HCT116 (cell line): ENCODE data around the gene FNDC3B. TPM values are rescaled to one million over a fixed set of nuclear protein-coding genes. Genes with fewer than 3 reads are reported as not detected.

ENCODE experiments used
- ATAC-seq: fragments of 200-7000 bp; cut with Tn5 transposase; 2 replicates; pipeline ENCODE4 v1.9.1; 2020; ENCODE audit warnings: mild to moderate bottlenecking, moderate library complexity
- BruUV-seq: library from RNA; stranded (reverse); fragments of 400-500 nt; replicated peaks from 2 replicates; lab custom pipeline; 2021; lab: Mats Ljungman, UMichigan
- CTCF ChIA-PET: fragments of 300-600 bp; sonication (Branson Sonifier 250); formaldehyde crosslinking; loops from one replicate; lab custom pipeline; 2021; ENCODE audit warnings: antibody characterized with exemption; lab: Charles Lee
- POLR2A ChIA-PET: fragments of 300-600, 350-600 bp; sonication (Branson Sonifier 250); formaldehyde crosslinking; loops from one replicate; lab custom pipeline; 2021; ENCODE audit warnings: antibody characterized with exemption; lab: Charles Lee
- RAD21 ChIA-PET, 2 experiments: fragments of 300-600 bp; sonication (Branson Sonifier 250); formaldehyde crosslinking; loops; one replicate each; lab custom pipeline; 2023; ENCODE audit warnings: low total read pairs in 2 of 2; ENCODE audit not compliant: uncharacterized antibody in 2 of 2, unreplicated experiment in 2 of 2, low non-redundant PET in 1 of 2; lab: Charles Lee
- DNase-seq: peaks from one replicate; pipeline ENCODE4 v3.0.0-alpha.2; 2010; ENCODE audit warnings: low read depth, low spot score
- H2AFZ ChIP-seq: fragments of 200-600 bp; shearing (Covaris generic), sonication (generic); 2 replicates; pipeline ENCODE4 v1.6.1; 2017; ENCODE audit warnings: low read depth, mixed run types, mixed read lengths, antibody characterized with exemption, low read length; ENCODE audit not compliant: poor library complexity, severe bottlenecking
- H3K27ac ChIP-seq: 2 replicates; pipeline ENCODE4 v1.5.1; 2012; ENCODE audit warnings: low read depth, low read length
- H3K27me3 ChIP-seq: fragments of 200-600 bp; sonication (generic); 2 replicates; pipeline ENCODE4 v1.6.1; 2016; ENCODE audit warnings: mixed run types, low read length, mixed read lengths; ENCODE audit not compliant: insufficient read depth
- H3K36me3 ChIP-seq, 2 experiments: fragments of 200-500 bp in 1 of 2; fragments of 200-600 bp in 1 of 2; sonication (Bioruptor generic) in 1 of 2; sonication (generic) in 1 of 2; 2 replicates each; pipeline versions ENCODE4 v1.5.1 to v1.6.1; 2014 to 2016; ENCODE audit warnings: low read length in 2 of 2, inconsistent platforms in 1 of 2, mixed read lengths in 1 of 2, mixed run types in 1 of 2; ENCODE audit not compliant: insufficient read depth in 2 of 2, control insufficient read depth in 1 of 2
- H3K4me1 ChIP-seq, 2 experiments: fragments of 200-600 bp in 1 of 2; sonication (generic) in 1 of 2; 2 replicates each; pipeline versions ENCODE4 v1.5.1 to v1.6.1; 2012 to 2017; ENCODE audit warnings: low read length in 2 of 2, inconsistent platforms in 1 of 2, mild to moderate bottlenecking in 1 of 2, mixed read lengths in 1 of 2, mixed run types in 1 of 2, moderate library complexity in 1 of 2; ENCODE audit not compliant: insufficient read depth in 2 of 2, control insufficient read depth in 1 of 2
- H3K4me2 ChIP-seq: fragments of 200-600 bp; sonication (generic); 2 replicates; pipeline ENCODE4 v1.6.1; 2017; ENCODE audit warnings: mixed run types, low read length, mixed read lengths
- H3K4me3 ChIP-seq, 2 experiments: fragments of 200-600 bp in 1 of 2; sonication (generic) in 1 of 2; replicated peaks in 1 of 2; 2 replicates each; pipeline ENCODE4 v1.5.1; 2011 to 2016; ENCODE audit warnings: low read length in 2 of 2, control low read depth in 1 of 2, low read depth in 1 of 2, mild to moderate bottlenecking in 1 of 2, mixed read lengths in 1 of 2, mixed run types in 1 of 2
- H3K79me2 ChIP-seq: fragments of 200-600 bp; sonication (generic); 2 replicates; pipeline ENCODE4 v1.6.1; 2017; ENCODE audit warnings: mild to moderate bottlenecking, mixed run types, low read length, moderate library complexity, mixed read lengths; ENCODE audit not compliant: insufficient read depth
- H3K9ac ChIP-seq: fragments of 200-600 bp; sonication (generic); 2 replicates; pipeline ENCODE4 v1.6.1; 2016; ENCODE audit warnings: low read length, mixed read lengths
- H3K9me2 ChIP-seq: fragments of 200-600 bp; sonication (generic), shearing (Covaris generic); 2 replicates; pipeline ENCODE4 v1.6.1; 2017; ENCODE audit warnings: mixed run types, mild to moderate bottlenecking, moderate library complexity; ENCODE audit not compliant: insufficient read depth
- H3K9me3 ChIP-seq, 2 experiments: fragments of 200-500 bp in 1 of 2; fragments of 200-600 bp in 1 of 2; sonication (Bioruptor generic) in 1 of 2; sonication (generic) in 1 of 2; 2 replicates each; pipeline ENCODE4 v1.6.1; 2014 to 2017; ENCODE audit warnings: low read length in 2 of 2, mixed read lengths in 2 of 2, inconsistent platforms in 1 of 2, low read depth in 1 of 2, mild to moderate bottlenecking in 1 of 2, mixed run types in 1 of 2, moderate library complexity in 1 of 2; ENCODE audit not compliant: control insufficient read depth in 1 of 2, insufficient read depth in 1 of 2
- H4K20me1 ChIP-seq: fragments of 200-600 bp; sonication (generic), shearing (Covaris generic); 2 replicates; pipeline ENCODE4 v1.6.1; 2017; ENCODE audit warnings: mixed run types, mild to moderate bottlenecking, moderate library complexity; ENCODE audit not compliant: insufficient read depth
- ATF3 ChIP-seq: IDR thresholded peaks from 2 replicates; pipeline ENCODE4 v1.6.1; 2012
- CBX3 ChIP-seq: IDR thresholded peaks from 2 replicates; pipeline ENCODE4 v1.6.1; 2012; ENCODE audit warnings: low read depth
- CEBPB ChIP-seq: IDR thresholded peaks from 2 replicates; pipeline ENCODE4 v1.6.1; 2012; ENCODE audit warnings: low read depth
- CTCF ChIP-seq, 3 experiments: fragments of 200-600 bp in 1 of 3; sonication (generic) in 1 of 3; IDR thresholded peaks in 2 of 3; conservative IDR thresholded peaks in 1 of 3; 2 replicates each; pipeline ENCODE4 v1.5.1; 2012 to 2017; ENCODE audit warnings: low read depth in 2 of 3, low read length in 2 of 3, antibody characterized with exemption in 1 of 3, borderline replicate concordance in 1 of 3, control low read depth in 1 of 3, mild to moderate bottlenecking in 1 of 3, mixed read lengths in 1 of 3, mixed run types in 1 of 3, moderate library complexity in 1 of 3; ENCODE audit not compliant: insufficient read depth in 1 of 3
- EGR1 ChIP-seq: IDR thresholded peaks from 2 replicates; pipeline ENCODE4 v1.6.1; 2012; ENCODE audit warnings: low read depth
- ELF1 ChIP-seq: IDR thresholded peaks from 2 replicates; pipeline ENCODE4 v1.6.1; 2012; ENCODE audit warnings: low read depth, borderline replicate concordance
- FOSL1 ChIP-seq: IDR thresholded peaks from 2 replicates; pipeline ENCODE4 v1.6.1; 2012; ENCODE audit warnings: low read depth
- JUND ChIP-seq: IDR thresholded peaks from 2 replicates; pipeline ENCODE4 v1.6.1; 2012
- POLR2A ChIP-seq: IDR thresholded peaks from 2 replicates; pipeline ENCODE4 v1.7.0; 2011; ENCODE audit warnings: borderline replicate concordance; ENCODE audit not compliant: insufficient read depth, insufficient read length; ENCODE audit errors: extremely low read depth
- RAD21 ChIP-seq: IDR thresholded peaks from 2 replicates; pipeline ENCODE4 v1.6.1; 2012; ENCODE audit warnings: low read depth, mild to moderate bottlenecking
- REST ChIP-seq: IDR thresholded peaks from 2 replicates; pipeline ENCODE4 v1.6.1; 2012; ENCODE audit warnings: low read depth
- SIN3A ChIP-seq: IDR thresholded peaks from 2 replicates; pipeline ENCODE4 v1.6.1; 2012; ENCODE audit warnings: low read depth
- SP1 ChIP-seq: IDR thresholded peaks from 2 replicates; pipeline ENCODE4 v1.6.1; 2012; ENCODE audit warnings: low read depth
- SRF ChIP-seq: IDR thresholded peaks from 2 replicates; pipeline ENCODE4 v1.6.1; 2012; ENCODE audit warnings: low read depth
- TCF7L2 ChIP-seq: IDR thresholded peaks from 2 replicates; pipeline ENCODE4 v1.7.0; 2011; ENCODE audit warnings: borderline replicate concordance, inconsistent platforms; ENCODE audit not compliant: insufficient read depth, insufficient read length; ENCODE audit errors: extremely low read depth
- YY1 ChIP-seq: IDR thresholded peaks from 2 replicates; pipeline ENCODE4 v1.6.1; 2011; ENCODE audit warnings: low read length, low read depth, moderate library complexity, mild to moderate bottlenecking; ENCODE audit not compliant: insufficient replicate concordance; ENCODE audit errors: extremely low read depth
- ZBTB33 ChIP-seq: IDR thresholded peaks from 2 replicates; pipeline ENCODE4 v1.6.1; 2011; ENCODE audit warnings: mild to moderate bottlenecking, low read length, moderate library complexity; ENCODE audit not compliant: insufficient replicate concordance; ENCODE audit errors: extremely low read depth
- ZNF274 ChIP-seq: fragments of 200-500 bp; sonication (Bioruptor generic); IDR thresholded peaks from 2 replicates; pipeline ENCODE4 v1.6.1; 2014; ENCODE audit warnings: mild to moderate bottlenecking, low read depth, low read length, inconsistent platforms
- intact Hi-C: fragments of 100-400 bp; cut with micrococcal nuclease; formaldehyde crosslinking; loops from 2 replicates; pipeline ENCODE4 v1.10.0; 2022
- total RNA-seq: library from RNA; stranded (reverse); gene quantifications from one replicate; pipeline ENCODE4 v1.2.1, GENCODE V29; 2021; ENCODE audit not compliant: unreplicated experiment
- TF ChIP-seq, protein P1 (sequence below): IDR thresholded peaks from 2 replicates; pipeline ENCODE4 v1.6.1; 2012

Gene FNDC3B
- total RNA-seq, 1 experiment from 2014 or later = 45.7 TPM

GRCh38 chr3:172085557-172085895, 46.1 kb downstream of the FNDC3B start:
- Histone ChIP-seq H3K27ac (no peak overlapping the region), H3K27me3 (no peaks in the 10 kb centered on the region), H4K20me1 (no peaks in the 10 kb centered on the region; the same call in 1 of the 2 replicates), H3K4me1 (0 out of 4 replicates have a peak, but pooled peaks cover 0 to 4% of the 10 kb centered on the region in 2 experiments), H3K4me3 (no peak overlapping the region), H2AFZ (no peak overlapping the region), H3K9ac (no peak overlapping the region), H3K9me2 (no peaks in the 10 kb centered on the region), H3K36me3 (no peaks in the 10 kb centered on the region), H3K9me3 (no peaks in the 10 kb centered on the region), H3K79me2 (peaks cover 53% of the 10 kb centered on the region), H3K4me2 (no peak overlapping the region)
- POLR2A ChIA-PET = no interaction called here
- CTCF ChIA-PET = no interaction called here
- no peak for DNase-seq
- no peak for ATAC-seq
- RAD21 ChIA-PET = no interaction called here
- BruUV-seq = no TSS peak
- intact Hi-C loops = no loop called here
- TF ChIP-seq FOSL1 (no peak), YY1 (no peak), ZBTB33 (no peak), SP1 (no peak), TCF7L2 (no peak), ELF1 (no peak), ATF3 (no peak), ZNF274 (no peak), SRF (no peak), POLR2A (no peak), JUND (no peak), REST (no peak), RAD21 (no peak), CEBPB (no peak), CTCF (IDR thresholded peaks at IDR 0.05 in 2 of 3, conservative IDR thresholded peaks at IDR 0.05 in 1 of 3; ENCODE audit: borderline replicate concordance in 1 of 3, insufficient read depth in 1 of 3, low read depth in 2 of 3, low read length in 2 of 3) (no peak), CBX3 (no peak), EGR1 (no peak), SIN3A (no peak)
- TF ChIP-seq, protein P1, sequence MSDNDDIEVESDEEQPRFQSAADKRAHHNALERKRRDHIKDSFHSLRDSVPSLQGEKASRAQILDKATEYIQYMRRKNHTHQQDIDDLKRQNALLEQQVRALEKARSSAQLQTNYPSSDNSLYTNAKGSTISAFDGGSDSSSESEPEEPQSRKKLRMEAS = no peak
